Measurements from ENCODE around the gene CDK13. TPM values are rescaled to one million over a fixed set of nuclear protein-coding genes. Genes with fewer than 3 reads are reported as not detected.
"Not testable (repeated sequence)": the region's sequence is repeated elsewhere in the genome, so short reads cannot be mapped to it uniquely, and the experiment has no call there.

CDK13 gene
- total RNA-seq, 4 donors from 2014 or later = 48.5 to 144 (median 94.3) TPM

- Histone ChIP-seq H3K27me3 (no peaks in the 10 kb centered on the region), H3K4me3 (no peak overlapping the region), H3K9me3 (no peaks in the 10 kb centered on the region), H3K4me1 (peaks cover 5 to 11% of the 10 kb centered on the region in 2 donors), H3K27ac (no peak overlapping the region), H3K36me3 (no peaks in the 10 kb centered on the region)
- TF ChIP-seq CTCF (IDR thresholded peaks at IDR 0.05) = no peak
- TF ChIP-seq POLR2A (IDR thresholded peaks at IDR 0.05) = no peak
- intact Hi-C loops (cut with DNase I; ENCODE audit: low total_unique reads) = no loop called here
- no peak for DNase-seq
Observed at GRCh38 chr7:40099837-40100236, 149.8 kb downstream of the CDK13 start.

GRCh38 chr7:40101201-40101600 lies 151.1 kb downstream of the CDK13 start:
- no peak for TF ChIP-seq CTCF (IDR thresholded peaks at IDR 0.05)
- no peak for TF ChIP-seq POLR2A (IDR thresholded peaks at IDR 0.05)
- Histone ChIP-seq H3K27ac (no peak overlapping the region), H3K36me3 (no peaks in the 10 kb centered on the region), H3K9me3 (no peaks in the 10 kb centered on the region), H3K4me3 (no peak overlapping the region), H3K27me3 (no peaks in the 10 kb centered on the region), H3K4me1 (peaks cover 5 to 11% of the 10 kb centered on the region in 2 donors)
- DNase-seq = no peak
- intact Hi-C loops (cut with DNase I; ENCODE audit: low total_unique reads) = no loop called here

- no peak for DNase-seq
- Histone ChIP-seq H3K27me3 (no peaks in the 10 kb centered on the region), H3K27ac (no peak overlapping the region), H3K9me3 (no peaks in the 10 kb centered on the region), H3K36me3 (no peaks in the 10 kb centered on the region), H3K4me3 (no peak overlapping the region), H3K4me1 (peaks cover 3 to 4% of the 10 kb centered on the region in 2 donors)
- intact Hi-C loops (cut with DNase I; ENCODE audit: low total_unique reads) = no loop called here
- TF ChIP-seq POLR2A (IDR thresholded peaks at IDR 0.05) = no peak
- TF ChIP-seq CTCF (IDR thresholded peaks at IDR 0.05) = no peak
Observed at GRCh38 chr7:40102897-40103296, 152.8 kb downstream of the CDK13 start.

- TF ChIP-seq CTCF (IDR thresholded peaks at IDR 0.05) = no peak
- TF ChIP-seq POLR2A (IDR thresholded peaks at IDR 0.05) = no peak
- H3K4me3 ChIP-seq = no peak overlapping the region
- H3K9me3 ChIP-seq = no peaks in the 10 kb centered on the region
- DNase-seq = no peak
- intact Hi-C loops (cut with DNase I; ENCODE audit: low total_unique reads) = no loop called here
- H3K4me1 ChIP-seq = no peaks in the 10 kb centered on the region
- no peaks in the 10 kb centered on the region for H3K27me3 ChIP-seq
- no peaks in the 10 kb centered on the region for H3K36me3 ChIP-seq
- H3K27ac ChIP-seq = no peak overlapping the region
Observed at GRCh38 chr7:40105879-40106473, 155.9 kb downstream of the CDK13 start.

- intact Hi-C loops (cut with DNase I; ENCODE audit: low total_unique reads) = no loop called here
- H3K36me3 ChIP-seq = no peaks in the 10 kb centered on the region
- TF ChIP-seq POLR2A (IDR thresholded peaks at IDR 0.05) (no peak), CTCF (IDR thresholded peaks at IDR 0.05) (no peak)
- H3K27ac ChIP-seq = no peak overlapping the region
- no peaks in the 10 kb centered on the region for H3K4me1 ChIP-seq
- no peaks in the 10 kb centered on the region for H3K9me3 ChIP-seq
- H3K27me3 ChIP-seq = no peaks in the 10 kb centered on the region
- no peak for DNase-seq
- H3K4me3 ChIP-seq = no peak overlapping the region
Observed at GRCh38 chr7:40115936-40116335, 165.9 kb downstream of the CDK13 start.

- H3K27me3 ChIP-seq; H3K4me1 ChIP-seq; H3K9me3 ChIP-seq; intact Hi-C loops (cut with DNase I; ENCODE audit: low total_unique reads); H3K36me3 ChIP-seq; H3K4me3 ChIP-seq; DNase-seq; H3K27ac ChIP-seq: not testable (repeated sequence)
Observed at GRCh38 chr7:40117199-40117598, 167.1 kb downstream of the CDK13 start.

GRCh38 chr7:40118201-40118600 lies 168.1 kb downstream of the CDK13 start:
- H3K9me3 ChIP-seq; intact Hi-C loops (cut with DNase I; ENCODE audit: low total_unique reads); H3K27me3 ChIP-seq; H3K4me3 ChIP-seq; H3K27ac ChIP-seq; H3K36me3 ChIP-seq; DNase-seq; H3K4me1 ChIP-seq: not testable (repeated sequence)

Measured in uterus (tissue), 4 donors.